ENCODE measurements around the gene FADS2.

The FADS2 gene

GRCh38 chr11:61795876-61796526 lies 32.1 kb upstream of the FADS2 start:
- DNase-seq (ENCODE audit: low read depth, low spot score) = no peak

- DNase-seq (ENCODE audit: low read depth, low spot score) = peak; percentile 90
Measured at GRCh38 chr11:61797263-61797944, 30.7 kb upstream of the FADS2 start.

GRCh38 chr11:61799665-61800284 lies 28.3 kb upstream of the FADS2 start:
- no peak for DNase-seq (ENCODE audit: low read depth, low spot score)

- DNase-seq (ENCODE audit: low read depth, low spot score) = no peak
Measured at GRCh38 chr11:61800331-61801281, 27.5 kb upstream of the FADS2 start.

- DNase-seq (ENCODE audit: low read depth, low spot score) = no peak
Measured at GRCh38 chr11:61802605-61803004, 25.5 kb upstream of the FADS2 start.

GRCh38 chr11:61803889-61804647 lies 24.0 kb upstream of the FADS2 start:
- DNase-seq (ENCODE audit: low read depth, low spot score) = peak; percentile 43

GRCh38 chr11:61805146-61805545 lies 23.0 kb upstream of the FADS2 start:
- no peak for DNase-seq (ENCODE audit: low read depth, low spot score)

- no peak for DNase-seq (ENCODE audit: low read depth, low spot score)
Measured at GRCh38 chr11:61806785-61807184, 21.3 kb upstream of the FADS2 start.

- no peak for DNase-seq (ENCODE audit: low read depth, low spot score)
Measured at GRCh38 chr11:61810671-61811175, 17.4 kb upstream of the FADS2 start.

- DNase-seq (ENCODE audit: low read depth, low spot score) = no peak
Measured at GRCh38 chr11:61811831-61812230, 16.3 kb upstream of the FADS2 start.

GRCh38 chr11:61812736-61813411 lies 15.2 kb upstream of the FADS2 start:
- no peak for DNase-seq (ENCODE audit: low read depth, low spot score)

GRCh38 chr11:61814247-61814957 lies 13.7 kb upstream of the FADS2 start:
- peak; percentile 39 for DNase-seq (ENCODE audit: low read depth, low spot score)

GRCh38 chr11:61814958-61815789 lies 12.9 kb upstream of the FADS2 start:
- peak; percentile 97 for DNase-seq (ENCODE audit: low read depth, low spot score)

GRCh38 chr11:61815790-61816735 lies 12.0 kb upstream of the FADS2 start:
- peak; percentile 82 for DNase-seq (ENCODE audit: low read depth, low spot score)

- DNase-seq (ENCODE audit: low read depth, low spot score) = peak; percentile 98
Measured at GRCh38 chr11:61816736-61817455, 11.2 kb upstream of the FADS2 start, which contains the start of gene FADS1. FADS1 (minus strand) TSS chr11:61817003; CDS start chr11:61816929, 74 bp downstream.

- no peak for DNase-seq (ENCODE audit: low read depth, low spot score)
Measured at GRCh38 chr11:61817471-61818202, 10.5 kb upstream of the FADS2 start.

All from astrocyte of the hippocampus (primary cell).